GM18907 (cell line): ENCODE data around the gene ST8SIA4.
"Not testable (repeated sequence)": the region's sequence is repeated elsewhere in the genome, so short reads cannot be mapped to it uniquely, and the experiment has no call there.

Source experiments
- ATAC-seq: cut with Tn5 transposase; IDR thresholded peaks from one replicate; pipeline ENCODE4 v1.9.1; 2021; ENCODE audit warnings: mild to moderate bottlenecking, moderate library complexity; ENCODE audit not compliant: unreplicated experiment

The ST8SIA4 gene

DNA sequence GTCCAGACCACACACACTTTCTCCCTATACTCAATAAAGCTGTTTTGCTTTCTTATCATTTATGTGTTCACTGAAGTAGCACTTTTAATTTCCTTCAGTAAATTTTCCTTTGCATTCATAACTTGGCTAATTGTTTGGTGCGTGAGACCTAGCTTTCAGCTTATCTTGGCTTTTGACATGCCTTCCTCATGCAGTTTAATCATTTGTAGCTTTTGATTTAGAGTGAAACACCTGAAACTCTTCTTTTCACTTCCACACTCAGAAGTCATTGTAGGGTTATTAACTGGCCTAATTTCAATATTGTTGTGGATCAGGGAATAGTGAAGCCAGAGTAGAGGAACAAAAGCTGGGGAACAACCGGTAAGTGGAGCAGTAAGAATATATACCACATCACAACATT lies 114.7 kb downstream of the ST8SIA4 start:
- peak; percentile 45 for ATAC-seq

DNA sequence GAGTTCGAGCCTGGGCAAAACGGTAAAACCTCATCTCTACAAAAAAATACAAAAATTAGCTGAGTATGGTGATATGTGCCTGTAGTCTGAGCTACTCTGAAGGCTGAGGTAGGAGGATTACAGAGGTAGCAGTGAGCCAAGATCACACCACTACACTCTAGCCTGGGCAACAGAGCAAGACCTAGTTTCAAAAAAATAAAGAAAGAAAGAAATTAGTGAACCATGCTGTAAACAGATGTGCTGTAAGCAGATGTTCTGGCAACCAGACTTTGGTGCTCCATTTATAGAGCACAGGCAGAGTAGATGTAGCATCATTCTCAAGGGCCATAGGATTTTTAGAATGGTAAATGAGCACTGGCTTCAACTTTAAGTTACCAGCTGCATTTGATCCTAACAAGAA lies 115.4 kb downstream of the ST8SIA4 start:
- ATAC-seq = peak; percentile 59

DNA sequence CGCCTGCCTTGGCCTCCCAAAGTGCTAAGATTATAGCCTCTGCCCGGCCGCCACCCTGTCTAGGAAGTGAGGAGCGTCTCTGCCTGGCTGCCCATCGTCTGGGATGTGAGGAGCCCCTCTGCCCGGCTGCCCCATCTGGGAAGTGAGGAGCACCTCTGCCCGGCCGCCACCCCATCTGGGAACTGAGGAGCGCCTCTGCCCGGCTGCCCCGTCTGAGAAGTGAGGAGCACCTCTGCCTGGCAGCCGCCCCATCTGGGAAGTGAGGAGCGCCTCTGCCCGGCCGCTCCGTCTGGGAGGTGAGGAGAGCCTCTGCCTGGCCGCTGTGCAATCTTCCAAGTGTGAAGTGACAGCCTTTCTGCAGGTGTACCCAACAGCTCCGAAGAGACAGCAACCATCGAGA lies 117.5 kb downstream of the ST8SIA4 start:
- ATAC-seq = not testable (repeated sequence)

DNA sequence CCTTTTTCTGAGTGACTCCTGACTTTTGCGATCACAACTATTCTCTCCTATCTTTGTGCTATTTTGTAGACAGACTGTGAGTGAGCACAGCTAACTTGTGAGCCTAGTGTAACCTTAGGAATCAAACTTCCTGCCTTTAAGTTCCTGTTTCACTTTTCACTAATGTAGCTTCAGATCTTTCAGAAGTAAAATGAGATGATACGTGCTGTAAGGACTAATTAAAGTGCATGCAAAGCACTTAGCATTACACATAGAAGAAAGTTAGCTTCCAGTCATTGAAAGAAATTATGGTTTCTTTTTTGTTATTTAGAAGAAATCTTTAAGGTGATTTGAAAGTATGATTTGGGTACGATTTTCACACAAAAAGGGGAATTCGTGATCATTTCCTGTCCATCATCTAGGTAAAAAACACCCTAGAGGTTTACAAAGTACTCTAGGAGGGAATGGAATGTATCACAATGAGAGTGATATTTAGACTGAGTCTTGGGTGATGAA lies 122.7 kb downstream of the ST8SIA4 start:
- ATAC-seq = peak; percentile 76

DNA sequence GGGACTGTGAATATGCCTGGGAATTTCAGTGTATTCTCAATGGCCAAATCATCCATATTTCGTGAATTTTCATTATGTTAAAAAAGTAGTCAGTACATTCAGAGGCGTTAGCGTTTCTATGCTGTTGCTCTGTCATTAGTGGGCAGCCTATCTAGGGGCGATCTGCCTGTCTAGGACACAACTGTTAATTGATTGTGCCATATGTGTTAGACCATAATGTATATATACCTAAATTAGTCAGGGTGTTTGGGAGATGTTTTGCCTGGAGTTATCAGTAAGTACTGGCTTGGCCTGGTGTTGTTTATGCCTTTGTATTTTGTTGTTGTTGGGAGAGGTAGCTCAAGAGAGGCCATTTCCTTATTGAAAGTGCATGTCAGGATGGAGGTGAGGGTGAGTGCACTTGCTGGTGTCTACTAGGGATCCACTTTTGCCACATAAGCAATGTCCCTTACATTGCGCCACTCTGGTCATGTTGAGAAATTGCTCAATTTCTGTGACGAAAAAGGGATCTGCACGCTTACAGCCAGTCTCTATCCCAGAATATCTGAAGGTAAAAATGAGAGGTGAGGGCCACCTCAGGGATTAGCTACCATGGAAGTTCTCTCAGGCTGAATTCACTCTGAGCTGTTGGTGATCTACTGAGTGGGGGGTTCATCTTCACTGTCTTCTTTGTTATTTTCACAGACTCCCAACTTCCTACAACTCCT lies 123.3 kb downstream of the ST8SIA4 start:
- peak; percentile 30 for ATAC-seq

DNA sequence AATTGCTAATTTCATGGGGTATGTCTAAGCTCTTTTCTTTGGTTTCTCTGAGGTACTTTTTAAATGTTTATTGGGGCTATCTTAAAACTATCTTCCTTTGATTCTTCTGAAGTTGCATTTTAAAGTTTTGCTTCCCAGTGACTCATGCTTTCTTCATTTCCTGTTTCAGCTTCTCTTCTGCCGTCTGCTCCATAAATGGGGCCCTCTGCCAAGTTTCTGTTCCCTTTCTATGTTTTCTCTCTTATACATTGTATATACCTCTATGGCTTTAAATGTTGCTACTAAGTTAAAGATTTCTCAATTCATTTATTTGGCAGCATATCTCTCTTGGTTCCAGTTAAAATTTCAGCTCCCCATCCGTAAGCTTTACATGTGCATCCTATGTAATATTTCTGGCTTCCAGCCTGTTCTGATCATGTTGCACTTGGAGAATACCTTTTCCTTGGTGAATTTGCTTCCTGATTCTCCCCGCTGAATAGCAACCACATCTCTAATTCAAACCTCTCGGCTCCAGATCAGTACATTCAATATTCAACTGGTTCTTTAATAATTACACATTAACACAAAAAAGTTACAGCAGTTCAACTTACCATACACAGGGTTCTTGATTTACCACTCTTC lies 125.3 kb downstream of the ST8SIA4 start:
- peak; percentile 78 for ATAC-seq

DNA sequence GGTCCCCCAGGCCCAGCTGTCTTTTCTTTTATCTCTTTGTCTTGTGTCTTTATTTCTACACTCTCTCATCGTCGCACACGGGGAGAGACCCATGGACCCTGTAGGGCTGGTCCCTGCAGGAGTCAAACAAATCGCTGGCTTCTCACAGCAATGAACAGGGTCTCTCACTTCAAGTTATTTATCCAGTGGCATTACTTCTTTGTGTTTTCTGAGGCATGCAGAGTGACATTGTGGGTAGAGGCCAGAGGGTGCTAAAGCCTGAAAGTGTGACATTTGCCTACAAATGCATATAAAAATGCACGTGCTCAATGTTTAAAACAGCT lies 127.6 kb downstream of the ST8SIA4 start:
- ATAC-seq = no peak

DNA sequence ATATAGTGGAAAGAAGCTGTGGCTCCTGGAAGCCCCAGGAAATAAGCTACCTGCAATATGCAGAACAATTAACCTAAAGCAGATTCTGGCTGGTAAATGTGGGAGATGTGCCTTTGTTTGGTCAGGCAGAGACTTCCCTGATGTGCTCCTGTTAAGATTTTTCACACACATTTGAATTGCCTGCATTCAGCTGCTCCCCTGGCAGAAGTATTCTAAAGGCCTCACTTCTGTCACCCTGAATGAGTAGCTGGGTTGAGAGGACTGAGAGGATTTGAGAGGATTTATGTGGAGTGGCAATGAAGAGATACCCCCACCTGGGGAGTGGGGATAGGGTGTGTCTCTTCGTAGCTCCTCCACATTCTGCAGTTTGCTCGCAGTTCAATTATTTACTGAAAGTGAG lies 130.5 kb downstream of the ST8SIA4 start:
- no peak for ATAC-seq

DNA sequence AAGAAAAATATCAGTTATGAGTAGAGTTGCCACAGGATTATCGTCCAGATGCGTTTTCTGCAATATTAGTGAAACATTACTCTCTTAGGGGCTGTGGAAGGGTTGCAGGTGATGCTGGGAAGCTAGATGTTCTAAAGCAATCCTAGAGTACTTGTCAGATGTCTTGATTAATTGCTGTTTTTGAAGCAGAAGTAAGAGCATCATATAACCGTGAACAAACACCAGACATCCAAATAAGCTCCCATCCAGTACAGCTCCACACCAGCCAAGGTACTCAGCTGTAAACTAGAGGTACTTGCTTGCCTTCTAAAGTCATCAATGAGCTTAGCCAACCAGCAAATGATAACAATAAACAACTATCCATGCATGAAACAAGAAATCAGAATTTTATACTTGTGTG lies 131.1 kb downstream of the ST8SIA4 start:
- ATAC-seq = no peak

DNA sequence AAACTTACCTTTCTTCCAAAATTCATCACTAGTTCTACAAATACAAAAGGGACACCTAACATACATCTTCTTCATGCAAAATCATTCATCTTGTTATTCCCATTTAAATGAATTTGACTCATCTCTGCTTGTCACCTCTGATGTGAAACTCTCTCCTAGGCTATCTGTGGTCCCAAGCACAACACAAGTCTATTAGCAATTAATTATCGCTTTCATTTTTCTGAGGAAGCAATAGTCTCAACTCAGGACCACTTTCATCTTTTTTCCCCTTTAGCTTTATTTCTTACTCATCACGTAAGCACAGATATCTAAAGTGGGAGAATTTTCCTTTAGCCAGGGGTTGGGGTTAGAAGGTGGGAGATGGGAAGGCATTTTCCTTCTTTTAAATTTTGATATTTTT lies 131.9 kb downstream of the ST8SIA4 start:
- no peak for ATAC-seq

DNA sequence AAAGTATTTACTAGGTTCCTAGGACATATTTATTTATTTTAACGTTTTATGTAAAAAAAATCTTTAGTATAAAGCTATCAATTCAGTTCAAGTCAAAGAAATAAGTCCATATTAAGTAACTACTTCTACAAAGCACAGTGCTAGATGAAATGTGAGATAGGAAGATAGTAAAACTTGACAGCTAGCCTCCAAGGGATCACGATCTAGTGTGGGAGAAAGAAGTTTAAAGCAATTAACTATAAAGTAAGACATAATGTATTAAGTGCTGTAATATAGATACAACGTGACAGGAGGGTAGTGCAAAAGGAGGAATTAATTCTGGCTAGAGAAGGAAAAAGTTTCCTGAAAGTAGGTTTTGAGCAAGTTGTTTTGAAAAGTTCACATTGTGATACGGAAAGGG lies 134.9 kb downstream of the ST8SIA4 start:
- no peak for ATAC-seq

DNA sequence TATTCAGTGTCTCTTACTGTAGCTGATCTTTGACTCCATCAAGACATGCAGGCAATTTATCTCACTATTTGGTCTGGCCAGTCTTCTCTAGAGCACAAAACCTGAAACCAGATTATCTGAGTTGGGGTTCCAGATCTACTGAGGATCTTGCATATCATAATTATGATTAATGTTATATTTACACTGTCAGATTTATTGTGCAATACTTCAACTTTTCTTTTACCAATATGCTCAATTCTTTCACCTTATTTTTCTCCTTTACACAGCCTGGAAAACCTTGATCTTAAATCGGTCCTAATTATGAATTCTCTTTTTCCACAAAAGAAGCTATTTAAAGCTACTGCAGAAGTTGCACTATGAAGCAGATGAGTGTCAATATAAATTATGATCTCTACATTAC lies 140.1 kb downstream of the ST8SIA4 start:
- no peak for ATAC-seq

DNA sequence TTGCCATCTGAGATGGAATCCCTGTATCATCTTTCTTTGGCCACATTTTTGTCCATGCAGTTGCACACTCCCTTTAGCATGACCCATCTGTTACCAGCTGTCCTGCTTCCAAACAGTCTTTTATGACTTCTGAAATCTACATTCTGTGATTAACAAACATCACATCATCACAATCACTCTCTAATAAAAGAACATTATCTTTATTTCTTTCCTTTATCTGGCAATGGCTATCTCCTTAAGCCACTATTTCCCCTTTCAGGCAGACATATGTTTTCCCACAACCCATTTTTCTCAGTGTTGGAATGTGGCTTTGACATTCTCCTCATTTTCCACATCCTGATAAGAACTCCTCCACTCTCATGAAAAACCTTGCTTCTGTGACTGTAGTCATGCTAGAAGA lies 141.0 kb downstream of the ST8SIA4 start:
- ATAC-seq = no peak

DNA sequence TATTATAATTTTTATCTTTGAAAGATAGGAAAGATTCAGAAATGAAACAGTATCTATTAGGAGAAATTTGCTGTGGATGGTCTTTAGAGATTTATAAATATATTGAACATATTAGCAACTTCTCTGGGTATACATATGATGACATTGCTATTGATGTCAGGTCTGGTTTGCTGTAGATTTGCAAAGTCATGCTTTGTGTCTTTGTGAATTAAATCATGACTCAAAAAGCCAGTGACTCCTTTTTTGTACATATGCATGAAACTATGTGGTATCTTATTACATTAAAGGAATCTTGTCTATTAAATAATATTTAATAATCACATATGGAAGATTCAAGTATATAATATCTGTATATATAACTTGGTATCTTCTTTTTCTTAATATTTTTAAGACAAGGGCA lies 141.9 kb downstream of the ST8SIA4 start:
- ATAC-seq = no peak

DNA sequence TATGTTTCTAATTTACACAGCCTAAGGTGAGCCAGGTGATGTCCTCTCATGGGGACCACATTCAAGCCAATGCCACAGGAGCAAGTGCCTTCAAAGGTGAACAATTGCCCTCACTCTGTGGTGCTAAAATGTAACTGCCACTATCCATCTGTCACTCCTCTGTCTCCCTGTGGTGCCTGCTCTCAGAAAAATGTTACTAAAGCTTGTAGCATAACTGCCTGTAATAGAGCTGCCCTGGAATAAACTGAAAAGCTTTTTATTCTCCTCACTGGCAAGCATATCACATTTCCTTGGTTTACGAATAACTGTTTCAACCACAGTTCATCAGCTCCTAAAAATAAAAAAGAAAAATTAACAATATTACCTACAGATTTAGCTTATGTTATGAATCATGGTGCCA lies 142.4 kb downstream of the ST8SIA4 start:
- no peak for ATAC-seq

DNA sequence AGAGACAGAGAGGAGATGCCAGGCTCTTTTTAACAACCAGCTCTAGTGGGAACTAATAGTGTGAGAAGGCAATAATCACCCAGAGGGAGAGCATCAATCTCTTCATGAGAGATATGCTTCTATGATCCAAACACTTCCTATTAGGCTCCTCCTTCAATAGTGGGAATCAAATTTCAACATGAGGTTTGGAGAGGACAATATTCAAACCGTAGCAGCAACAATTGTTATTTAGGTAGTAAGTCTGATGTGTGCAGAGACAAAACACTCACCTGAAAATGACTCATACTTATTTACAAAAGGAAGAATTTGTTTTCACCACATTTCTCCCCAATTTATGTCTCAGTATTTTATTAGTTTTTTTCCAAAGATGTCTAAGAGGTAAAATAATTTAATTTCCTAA lies 144.3 kb downstream of the ST8SIA4 start:
- ATAC-seq = no peak

DNA sequence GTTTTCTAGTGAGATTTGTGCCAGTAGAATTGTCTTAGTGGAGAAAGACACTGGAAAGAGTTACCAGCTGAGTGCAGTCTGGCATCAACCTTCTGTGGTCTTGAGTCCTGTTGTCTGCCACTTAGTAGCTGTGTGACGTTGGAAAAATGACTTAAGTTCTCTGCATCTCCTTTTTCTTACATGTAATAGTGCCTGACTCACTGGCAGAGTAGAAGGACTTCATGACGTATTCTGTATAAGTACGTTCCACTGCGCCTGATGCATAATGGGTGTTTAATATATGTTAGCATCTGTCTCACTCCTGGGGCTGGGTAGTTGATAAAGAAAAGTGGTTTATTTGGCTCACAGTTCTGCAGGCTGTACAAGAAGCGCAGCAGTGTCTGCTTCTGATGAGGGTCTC lies 144.8 kb downstream of the ST8SIA4 start:
- ATAC-seq = no peak

DNA sequence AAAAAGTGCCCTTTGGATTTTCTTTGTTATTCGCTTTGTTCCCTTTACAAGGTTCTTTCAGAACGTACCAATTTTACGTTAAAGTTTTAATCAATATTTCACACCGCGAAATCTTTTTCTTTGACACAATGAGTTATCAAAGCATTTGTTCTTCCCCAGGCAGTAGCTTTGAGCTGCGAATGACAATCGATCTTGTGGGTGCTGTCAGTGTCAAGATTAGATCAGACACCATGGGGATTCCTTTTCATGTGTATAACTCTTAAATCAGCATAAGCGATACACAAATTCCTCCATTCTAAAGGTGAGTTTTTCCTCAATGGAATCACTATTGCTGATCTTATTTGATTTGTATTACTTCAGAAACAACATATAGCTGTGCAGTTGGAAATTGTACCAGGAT lies 145.5 kb downstream of the ST8SIA4 start:
- ATAC-seq = no peak
